Activated T-cell treated with anti-CD3 and anti-CD28 coated beads for 48 hours (primary cell): ENCODE measurements around the gene ABCG2.

Source experiments
- DNase-seq: peaks from one replicate; pipeline ENCODE4 v3.0.0-alpha.2; 2020; ENCODE audit warnings: low read depth

The ABCG2 gene

GRCh38 chr4:88062843-88063242, 95.6 kb downstream of the ABCG2 start:
- no peak for DNase-seq

- DNase-seq, result no peak
These were observed 96.1 kb downstream of the ABCG2 start for GRCh38 chr4:88062311-88062710.

GRCh38 chr4:88060431-88060830, 98.0 kb downstream of the ABCG2 start:
- DNase-seq, result no peak

- no peak for DNase-seq
These were observed 98.7 kb downstream of the ABCG2 start for GRCh38 chr4:88059766-88060165.

- DNase-seq, result no peak
These were observed 100.1 kb downstream of the ABCG2 start for GRCh38 chr4:88058295-88058694.

- DNase-seq, result no peak
These were observed 103.5 kb downstream of the ABCG2 start for GRCh38 chr4:88054901-88055300.

- no peak for DNase-seq
These were observed 104.2 kb downstream of the ABCG2 start for GRCh38 chr4:88054229-88054628.

- DNase-seq, result no peak
These were observed 113.4 kb downstream of the ABCG2 start for GRCh38 chr4:88045021-88045420.

GRCh38 chr4:88043586-88044340, 114.7 kb downstream of the ABCG2 start:
- no peak for DNase-seq

- no peak for DNase-seq
These were observed 115.4 kb downstream of the ABCG2 start for GRCh38 chr4:88043001-88043400.

- no peak for DNase-seq
These were observed 116.8 kb downstream of the ABCG2 start for GRCh38 chr4:88041626-88042025.

GRCh38 chr4:88040707-88041106, 117.7 kb downstream of the ABCG2 start:
- DNase-seq, result no peak
